GM19025 (cell line): ENCODE results near the gene GRSF1.

Experiments used
- ATAC-seq: cut with Tn5 transposase; IDR thresholded peaks from one replicate; pipeline ENCODE4 v1.9.1; 2021; ENCODE audit warnings: mild to moderate bottlenecking, low read depth, moderate library complexity; ENCODE audit not compliant: unreplicated experiment

Gene GRSF1

GRCh38 chr4:70768301-70768948 is 71.3 kb downstream of the GRSF1 start:
- ATAC-seq: no peak
